ENCODE data around the gene PLA2G2E. TPM values are rescaled to one million over a fixed set of nuclear protein-coding genes. Genes with fewer than 3 reads are reported as not detected.

The PLA2G2E gene, protein sequence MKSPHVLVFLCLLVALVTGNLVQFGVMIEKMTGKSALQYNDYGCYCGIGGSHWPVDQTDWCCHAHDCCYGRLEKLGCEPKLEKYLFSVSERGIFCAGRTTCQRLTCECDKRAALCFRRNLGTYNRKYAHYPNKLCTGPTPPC
- not detected for polyA plus RNA-seq (2012; ENCODE audit: low read depth, missing spikeins)

- FAIRE-seq, result no peak
- TF ChIP-seq POU2F2 (IDR thresholded peaks at IDR 0.05; ENCODE audit: low read depth, low read length), result no peak
- TF ChIP-seq POLR2A (IDR thresholded peaks at IDR 0.05; ENCODE audit: low read depth, low read length), result no peak
- TF ChIP-seq SPI1 (IDR thresholded peaks at IDR 0.05; ENCODE audit: low read depth, low read length), result no peak
- TF ChIP-seq POLR2AphosphoS5 (IDR thresholded peaks at IDR 0.05; ENCODE audit: low read depth, low read length), result no peak
- TF ChIP-seq PAX5 (IDR thresholded peaks at IDR 0.05; ENCODE audit: insufficient read depth, low read length, severe bottlenecking), result no peak
- TF ChIP-seq TAF1 (IDR thresholded peaks at IDR 0.05; ENCODE audit: low read depth, low read length), result no peak
- no peak for DNase-seq (ENCODE audit: insufficient read length, low spot score)
These were observed at the start of gene PLA2G2E for GRCh38 chr1:19923137-19923952. Gene PLA2G2E, minus strand, starts transcription at chr1:19923617. Its CDS starts 58 bp downstream, at chr1:19923559.

DNA sequence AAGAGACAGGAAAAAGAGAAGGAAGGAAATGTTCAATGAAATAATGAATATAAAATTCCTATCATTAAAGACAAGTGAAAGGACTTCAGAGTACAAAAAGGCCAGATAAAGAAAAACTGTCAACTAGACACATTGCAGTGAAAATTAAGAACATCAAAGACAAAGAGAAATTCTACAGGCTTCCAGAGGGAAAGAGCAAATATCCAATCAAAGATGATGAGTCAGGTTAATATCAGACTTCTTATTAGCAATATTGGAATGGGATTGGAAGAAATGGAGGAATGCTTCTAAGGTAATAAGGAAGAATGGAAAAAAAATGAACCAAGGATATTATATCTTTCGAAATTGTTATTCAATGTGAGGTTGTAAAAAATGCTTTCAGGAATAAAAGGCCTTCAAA lies 48.2 kb upstream of the PLA2G2E start:
- DNase-seq (ENCODE audit: insufficient read length, low spot score) (no peak), FAIRE-seq (no peak)
- TF ChIP-seq POU2F2 (IDR thresholded peaks at IDR 0.05; ENCODE audit: low read depth, low read length) (no peak), SPI1 (IDR thresholded peaks at IDR 0.05; ENCODE audit: low read depth, low read length) (no peak), TAF1 (IDR thresholded peaks at IDR 0.05; ENCODE audit: low read depth, low read length) (no peak), POLR2A (IDR thresholded peaks at IDR 0.05; ENCODE audit: low read depth, low read length) (no peak), PAX5 (IDR thresholded peaks at IDR 0.05; ENCODE audit: insufficient read depth, low read length, severe bottlenecking) (no peak)

GRCh38 chr1:19969898-19970660 lies 46.7 kb upstream of the PLA2G2E start:
- FAIRE-seq (no peak), DNase-seq (ENCODE audit: insufficient read length, low spot score) (no peak)
- TF ChIP-seq POLR2AphosphoS5 (IDR thresholded peaks at IDR 0.05; ENCODE audit: low read depth, low read length) (no peak), PAX5 (IDR thresholded peaks at IDR 0.05; ENCODE audit: insufficient read depth, low read length, severe bottlenecking) (no peak), TAF1 (IDR thresholded peaks at IDR 0.05; ENCODE audit: low read depth, low read length) (no peak)

- DNase-seq (ENCODE audit: insufficient read length, low spot score) (no peak), FAIRE-seq (no peak)
- TF ChIP-seq POLR2A (IDR thresholded peaks at IDR 0.05; ENCODE audit: low read depth, low read length), result no peak
- no peak for TF ChIP-seq TAF1 (IDR thresholded peaks at IDR 0.05; ENCODE audit: low read depth, low read length)
- no peak for TF ChIP-seq SPI1 (IDR thresholded peaks at IDR 0.05; ENCODE audit: low read depth, low read length)
- no peak for TF ChIP-seq POLR2AphosphoS5 (IDR thresholded peaks at IDR 0.05; ENCODE audit: low read depth, low read length)
- no peak for TF ChIP-seq POU2F2 (IDR thresholded peaks at IDR 0.05; ENCODE audit: low read depth, low read length)
These were observed 44.4 kb upstream of the PLA2G2E start for GRCh38 chr1:19967808-19968207.

GRCh38 chr1:19964542-19964941 lies 41.1 kb upstream of the PLA2G2E start:
- DNase-seq (ENCODE audit: insufficient read length, low spot score), result no peak
- FAIRE-seq, result no peak
- no peak for TF ChIP-seq POLR2AphosphoS5 (IDR thresholded peaks at IDR 0.05; ENCODE audit: low read depth, low read length)
- TF ChIP-seq PAX5 (IDR thresholded peaks at IDR 0.05; ENCODE audit: insufficient read depth, low read length, severe bottlenecking), result no peak
- TF ChIP-seq POLR2A (IDR thresholded peaks at IDR 0.05; ENCODE audit: low read depth, low read length), result no peak
- no peak for TF ChIP-seq POU2F2 (IDR thresholded peaks at IDR 0.05; ENCODE audit: low read depth, low read length)
- TF ChIP-seq SPI1 (IDR thresholded peaks at IDR 0.05; ENCODE audit: low read depth, low read length), result no peak
- no peak for TF ChIP-seq TAF1 (IDR thresholded peaks at IDR 0.05; ENCODE audit: low read depth, low read length)

- no peak for FAIRE-seq
- no peak for DNase-seq (ENCODE audit: insufficient read length, low spot score)
- TF ChIP-seq SPI1 (IDR thresholded peaks at IDR 0.05; ENCODE audit: low read depth, low read length) (no peak), TAF1 (IDR thresholded peaks at IDR 0.05; ENCODE audit: low read depth, low read length) (no peak), POU2F2 (IDR thresholded peaks at IDR 0.05; ENCODE audit: low read depth, low read length) (no peak), POLR2A (IDR thresholded peaks at IDR 0.05; ENCODE audit: low read depth, low read length) (no peak)
These were observed 40.2 kb upstream of the PLA2G2E start for GRCh38 chr1:19963636-19964035.

DNA sequence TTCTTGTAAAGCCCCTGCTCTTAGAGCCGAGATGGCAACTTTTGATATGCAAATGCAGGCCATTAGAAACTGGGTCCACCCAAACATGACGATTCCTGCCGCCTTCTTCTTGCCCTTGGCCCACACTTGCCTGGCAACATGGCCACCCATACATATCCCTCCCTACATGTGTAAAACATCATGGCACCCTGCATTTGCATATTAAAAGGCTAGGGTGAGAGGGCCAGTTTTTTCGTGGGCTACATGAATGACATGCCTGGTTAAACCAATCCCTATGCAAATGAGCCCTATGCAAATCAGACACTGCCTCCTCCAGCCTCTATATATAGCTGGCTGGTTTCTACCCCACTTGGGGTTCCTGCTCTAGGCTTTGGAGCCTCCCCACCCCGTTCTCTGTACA lies 37.2 kb upstream of the PLA2G2E start:
- DNase-seq (ENCODE audit: insufficient read length, low spot score) (no peak), FAIRE-seq (no peak)
- TF ChIP-seq POU2F2 (IDR thresholded peaks at IDR 0.05; ENCODE audit: low read depth, low read length) (peak; percentile 91), SPI1 (IDR thresholded peaks at IDR 0.05; ENCODE audit: low read depth, low read length) (no peak)

DNA sequence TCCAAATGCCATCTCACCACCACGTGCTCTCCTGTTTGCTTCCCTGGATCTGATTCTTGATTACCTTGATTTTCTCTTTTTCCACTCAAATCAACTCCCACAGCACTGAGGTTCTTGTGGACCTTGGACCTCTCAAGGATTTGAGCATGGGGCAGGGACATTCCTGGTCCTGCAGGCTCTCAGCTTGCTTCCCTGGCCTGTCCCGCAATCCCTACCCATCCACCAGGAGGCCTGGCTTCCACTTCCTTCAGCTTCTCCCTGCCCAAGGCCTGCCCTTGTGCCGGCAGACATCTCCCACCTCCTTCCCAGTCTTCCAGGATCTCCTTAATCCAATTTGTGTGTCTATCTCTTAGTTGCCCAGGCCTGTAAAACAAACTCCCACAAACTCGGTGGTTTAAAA lies 34.4 kb upstream of the PLA2G2E start:
- no peak for DNase-seq (ENCODE audit: insufficient read length, low spot score)
- TF ChIP-seq POLR2AphosphoS5 (IDR thresholded peaks at IDR 0.05; ENCODE audit: low read depth, low read length) (no peak), POLR2A (IDR thresholded peaks at IDR 0.05; ENCODE audit: low read depth, low read length) (no peak), PAX5 (IDR thresholded peaks at IDR 0.05; ENCODE audit: insufficient read depth, low read length, severe bottlenecking) (no peak), POU2F2 (IDR thresholded peaks at IDR 0.05; ENCODE audit: low read depth, low read length) (no peak), TAF1 (IDR thresholded peaks at IDR 0.05; ENCODE audit: low read depth, low read length) (no peak), SPI1 (IDR thresholded peaks at IDR 0.05; ENCODE audit: low read depth, low read length) (no peak)
- FAIRE-seq, result no peak

GRCh38 chr1:19955534-19956170 lies 32.2 kb upstream of the PLA2G2E start:
- no peak for DNase-seq (ENCODE audit: insufficient read length, low spot score)
- FAIRE-seq, result no peak
- TF ChIP-seq PAX5 (IDR thresholded peaks at IDR 0.05; ENCODE audit: insufficient read depth, low read length, severe bottlenecking), result no peak
- TF ChIP-seq TAF1 (IDR thresholded peaks at IDR 0.05; ENCODE audit: low read depth, low read length), result no peak
- no peak for TF ChIP-seq POLR2A (IDR thresholded peaks at IDR 0.05; ENCODE audit: low read depth, low read length)
- TF ChIP-seq SPI1 (IDR thresholded peaks at IDR 0.05; ENCODE audit: low read depth, low read length), result no peak
- no peak for TF ChIP-seq POLR2AphosphoS5 (IDR thresholded peaks at IDR 0.05; ENCODE audit: low read depth, low read length)
- no peak for TF ChIP-seq POU2F2 (IDR thresholded peaks at IDR 0.05; ENCODE audit: low read depth, low read length)

All from GM12891 (cell line).